ENCODE measurements around the gene UHMK1.

The UHMK1 gene

GRCh38 chr1:162530307-162530987, 32.8 kb downstream of the UHMK1 start:
- no peak for DNase-seq

- no peak for DNase-seq
These were observed 33.3 kb downstream of the UHMK1 start for GRCh38 chr1:162530988-162531319.

- no peak for DNase-seq
These were observed 37.9 kb downstream of the UHMK1 start for GRCh38 chr1:162535501-162535900.

- DNase-seq, result no peak
These were observed 38.9 kb downstream of the UHMK1 start for GRCh38 chr1:162536511-162536910.

GRCh38 chr1:162537216-162537615, 39.6 kb downstream of the UHMK1 start:
- DNase-seq, result no peak

GRCh38 chr1:162538815-162539431, 41.3 kb downstream of the UHMK1 start:
- DNase-seq, result no peak

GRCh38 chr1:162541619-162542141, 44.1 kb downstream of the UHMK1 start:
- no peak for DNase-seq

GRCh38 chr1:162543228-162543627, 45.6 kb downstream of the UHMK1 start:
- DNase-seq, result no peak

- no peak for DNase-seq
These were observed 50.6 kb downstream of the UHMK1 start for GRCh38 chr1:162548170-162548569.

- DNase-seq, result no peak
These were observed 51.4 kb downstream of the UHMK1 start for GRCh38 chr1:162549001-162549400.

GRCh38 chr1:162550925-162551324, 53.3 kb downstream of the UHMK1 start:
- DNase-seq, result no peak

- DNase-seq, result no peak
These were observed 54.5 kb downstream of the UHMK1 start for GRCh38 chr1:162551969-162552683.

GRCh38 chr1:162552684-162553252, 55.1 kb downstream of the UHMK1 start:
- DNase-seq, result no peak

- DNase-seq, result no peak
These were observed 56.6 kb downstream of the UHMK1 start for GRCh38 chr1:162554258-162554657.

- no peak for DNase-seq
These were observed 59.9 kb downstream of the UHMK1 start for GRCh38 chr1:162557536-162557935.

- no peak for DNase-seq
These were observed 62.9 kb downstream of the UHMK1 start for GRCh38 chr1:162560303-162561036.

GRCh38 chr1:162561037-162561615, 63.5 kb downstream of the UHMK1 start:
- peak; percentile 89 for DNase-seq

- DNase-seq, result no peak
These were observed 64.2 kb downstream of the UHMK1 start, which contains the start of gene UAP1 for GRCh38 chr1:162561616-162562469. TSS of gene UAP1 (plus strand) at chr1:162561722. CDS start at chr1:162566069, 4,347 bp downstream.

GRCh38 chr1:162562470-162562828, 64.8 kb downstream of the UHMK1 start:
- DNase-seq, result no peak

- DNase-seq, result no peak
These were observed 67.2 kb downstream of the UHMK1 start for GRCh38 chr1:162564762-162565218.

GRCh38 chr1:162565460-162565859, 67.8 kb downstream of the UHMK1 start:
- DNase-seq, result no peak
